Endothelial cell (in vitro differentiated cells): Measurements from ENCODE around the gene KCNIP1. TPM values are rescaled to one million over a fixed set of nuclear protein-coding genes. Genes with fewer than 3 reads are reported as not detected.
"Not testable (repeated sequence)": the region's sequence is repeated elsewhere in the genome, so short reads cannot be mapped to it uniquely, and the experiment has no call there.

Experiments used
- DNase-seq: peaks from one replicate; pipeline ENCODE4 v3.0.0; 2021; ENCODE audit warnings: low spot score
- H3K27ac Mint-ChIP-seq: one replicate; pipeline ENCODE4 v1.8.0; 2021; ENCODE audit warnings: mixed read lengths, inconsistent platforms; ENCODE audit not compliant: unreplicated experiment
- H3K27me3 Mint-ChIP-seq: one replicate; pipeline ENCODE4 v1.8.0; 2021; ENCODE audit warnings: mild to moderate bottlenecking, moderate library complexity, mixed read lengths, inconsistent platforms; ENCODE audit not compliant: unreplicated experiment
- H3K36me3 Mint-ChIP-seq: one replicate; pipeline ENCODE4 v1.8.0; 2021; ENCODE audit warnings: mild to moderate bottlenecking, low read depth, mixed read lengths, inconsistent platforms; ENCODE audit not compliant: unreplicated experiment
- H3K4me1 Mint-ChIP-seq: one replicate; pipeline ENCODE4 v1.8.0; 2021; ENCODE audit warnings: mild to moderate bottlenecking, mixed read lengths, inconsistent platforms; ENCODE audit not compliant: unreplicated experiment
- H3K4me3 Mint-ChIP-seq: one replicate; pipeline ENCODE4 v1.8.0; 2021; ENCODE audit warnings: mild to moderate bottlenecking, mixed read lengths, inconsistent platforms; ENCODE audit not compliant: unreplicated experiment
- H3K9me3 Mint-ChIP-seq: one replicate; pipeline ENCODE4 v1.8.0; 2021; ENCODE audit warnings: mixed read lengths, inconsistent platforms; ENCODE audit not compliant: unreplicated experiment
- CTCF ChIP-seq: fragments of 200-600 bp; sonication (generic); IDR thresholded peaks from one replicate; pipeline ENCODE4 v1.5.0; 2021; ENCODE audit warnings: antibody characterized with exemption; ENCODE audit not compliant: unreplicated experiment
- total RNA-seq: library from RNA; stranded (reverse); fragmentation: NEBNext Ultra II Directional; extraction: Animal tissue kit (Norgen Biotek cat#: 25700); gene quantifications from one replicate; pipeline ENCODE4 v1.2.1, GENCODE V29; 2021; ENCODE audit not compliant: unreplicated experiment

Gene KCNIP1
- total RNA-seq, 1 donor from 2014 or later, result 6.1 TPM

- H3K4me3 Mint-ChIP-seq, result no peak overlapping the region
- no peak for DNase-seq
- no peak for TF ChIP-seq CTCF
- peaks cover 5% of the 10 kb centered on the region for H3K4me1 Mint-ChIP-seq
- H3K27me3 Mint-ChIP-seq, result peaks cover 3% of the 10 kb centered on the region
- H3K36me3 Mint-ChIP-seq, result peaks cover 5% of the 10 kb centered on the region
- H3K9me3 Mint-ChIP-seq, result no peaks in the 10 kb centered on the region
- no peak overlapping the region for H3K27ac Mint-ChIP-seq
Observed at GRCh38 chr5:170542691-170543293, 39.0 kb downstream of the KCNIP1 start.

DNA sequence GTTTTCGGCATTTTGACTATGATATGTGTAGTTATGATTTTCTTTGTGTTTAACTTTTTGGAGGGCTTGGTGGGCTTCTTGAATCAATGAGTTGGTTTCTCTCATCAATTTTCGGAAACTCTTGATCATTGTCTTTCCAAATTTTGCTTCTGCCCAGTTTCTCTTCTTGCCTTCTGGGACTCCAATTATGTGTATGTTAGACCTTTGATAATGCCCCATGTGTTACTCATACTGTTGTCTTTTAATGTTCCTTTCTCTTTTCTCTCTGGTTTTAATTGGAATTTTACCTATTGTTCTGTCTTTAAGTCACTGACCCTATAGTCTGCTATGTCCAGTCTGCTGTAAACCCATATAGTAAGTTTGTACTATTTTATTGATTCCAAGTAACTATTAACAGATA, 41.5 kb downstream of the KCNIP1 start:
- Mint-ChIP-seq H3K9me3 (no peaks in the 10 kb centered on the region), H3K27ac (no peak overlapping the region), H3K4me3 (no peak overlapping the region), H3K36me3 (no peaks in the 10 kb centered on the region), H3K4me1 (no peaks in the 10 kb centered on the region), H3K27me3 (no peaks in the 10 kb centered on the region)
- no peak for DNase-seq
- no peak for TF ChIP-seq CTCF

GRCh38 chr5:170545811-170546210, 42.0 kb downstream of the KCNIP1 start:
- DNase-seq, result no peak
- Mint-ChIP-seq H3K27me3 (no peaks in the 10 kb centered on the region), H3K27ac (no peak overlapping the region), H3K9me3 (no peaks in the 10 kb centered on the region), H3K4me3 (no peak overlapping the region), H3K4me1 (no peaks in the 10 kb centered on the region), H3K36me3 (no peaks in the 10 kb centered on the region)
- TF ChIP-seq CTCF, result no peak

DNA sequence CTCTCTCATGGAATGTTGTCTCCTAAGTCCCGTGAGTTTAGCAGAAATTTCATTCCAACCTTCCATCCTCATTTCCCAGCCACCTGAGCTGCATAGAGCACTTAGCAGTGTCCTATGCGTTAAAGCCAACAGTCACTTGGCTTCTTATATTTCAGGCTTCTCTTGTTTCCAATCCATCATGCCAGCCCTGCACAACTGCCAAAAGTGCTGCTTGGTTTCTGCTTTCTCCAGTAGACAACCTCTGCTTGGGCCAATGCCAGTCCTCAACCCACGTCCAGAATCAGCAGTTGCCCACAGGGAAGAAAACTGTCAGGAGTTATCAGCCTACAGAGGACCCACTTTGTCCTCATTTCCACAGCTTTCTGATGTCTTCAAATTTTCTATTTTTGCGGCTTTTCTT, 42.5 kb downstream of the KCNIP1 start:
- Mint-ChIP-seq H3K36me3 (no peaks in the 10 kb centered on the region), H3K4me3 (no peak overlapping the region), H3K4me1 (no peaks in the 10 kb centered on the region), H3K9me3 (no peaks in the 10 kb centered on the region), H3K27ac (no peak overlapping the region), H3K27me3 (no peaks in the 10 kb centered on the region)
- TF ChIP-seq CTCF, result no peak
- DNase-seq, result no peak

GRCh38 chr5:170550382-170550781, 46.6 kb downstream of the KCNIP1 start:
- not testable (repeated sequence) for H3K9me3 Mint-ChIP-seq, H3K27ac Mint-ChIP-seq, H3K4me1 Mint-ChIP-seq, DNase-seq, H3K27me3 Mint-ChIP-seq, H3K36me3 Mint-ChIP-seq, H3K4me3 Mint-ChIP-seq
